CD4-positive, alpha-beta T cell (primary cell): Measurements from ENCODE around the gene CENPP. TPM values are rescaled to one million over a fixed set of nuclear protein-coding genes. Genes with fewer than 3 reads are reported as not detected.

Source experiments
- ATAC-seq: fragments of 200-7000 bp; cut with Tn5 transposase; one replicate; pipeline ENCODE4 v1.10.0; 2022; ENCODE audit warnings: mild to moderate bottlenecking; ENCODE audit not compliant: poor library complexity
- CTCF ChIA-PET: fragments of 350-600 bp; sonication (Branson Sonifier 250); formaldehyde crosslinking; loops from one replicate; lab custom pipeline; 2021; ENCODE audit warnings: antibody characterized with exemption, inconsistent platforms; lab: Charles Lee
- POLR2A ChIA-PET: fragments of 350-600 bp; sonication (Branson Sonifier 250); formaldehyde crosslinking; loops from one replicate; lab custom pipeline; 2021; ENCODE audit warnings: antibody characterized with exemption, inconsistent platforms; lab: Charles Lee
- DNase-seq, 14 experiments: peaks; one replicate each; pipeline ENCODE4 v3.0.0-alpha.2; 2013 to 2020; ENCODE audit warnings: mixed read lengths in 2 of 14
- H3K27ac ChIP-seq, 2 donors: one replicate each; pipeline versions ENCODE4 v1.5.1 to v1.7.0; 2013; ENCODE audit warnings: low read length in 2 of 2, low read depth in 1 of 2, mild to moderate bottlenecking in 1 of 2
- H3K27me3 ChIP-seq, 2 experiments: 1 replicate in 1 of 2; 2 replicates in 1 of 2; pipeline versions ENCODE4 v1.6.1 to v1.7.0; 2013; ENCODE audit warnings: low read length in 2 of 2, control low read depth in 1 of 2, mild to moderate bottlenecking in 1 of 2, moderate library complexity in 1 of 2; ENCODE audit not compliant: insufficient read depth in 2 of 2, control insufficient read depth in 1 of 2
- H3K36me3 ChIP-seq: one replicate; pipeline ENCODE4 v1.6.1; 2013; ENCODE audit warnings: low read length, control low read depth; ENCODE audit not compliant: insufficient read depth
- H3K4me1 ChIP-seq: one replicate; pipeline ENCODE4 v1.6.1; 2013; ENCODE audit warnings: low read length, control low read depth; ENCODE audit not compliant: insufficient read depth
- H3K4me3 ChIP-seq: one replicate; pipeline ENCODE4 v1.5.1; 2013; ENCODE audit warnings: mild to moderate bottlenecking, low read length, moderate library complexity
- H3K9me3 ChIP-seq, 2 experiments: 1 replicate in 1 of 2; 2 replicates in 1 of 2; pipeline versions ENCODE4 v1.6.1 to v1.7.0; 2013; ENCODE audit warnings: low read length in 2 of 2, mild to moderate bottlenecking in 2 of 2, control low read depth in 1 of 2, moderate library complexity in 1 of 2; ENCODE audit not compliant: control insufficient read depth in 1 of 2, insufficient read depth in 1 of 2
- H3K27ac Mint-ChIP-seq: one replicate; pipeline ENCODE4 v1.8.0; 2020; ENCODE audit warnings: mixed read lengths
- H3K27me3 Mint-ChIP-seq: one replicate; pipeline ENCODE4 v1.8.0; 2021; ENCODE audit warnings: mixed read lengths
- H3K36me3 Mint-ChIP-seq: one replicate; pipeline ENCODE4 v1.8.0; 2021; ENCODE audit warnings: low read depth, mixed read lengths
- H3K4me1 Mint-ChIP-seq: one replicate; pipeline ENCODE4 v1.8.0; 2021; ENCODE audit warnings: low read depth, mixed read lengths
- H3K4me3 Mint-ChIP-seq: one replicate; pipeline ENCODE4 v1.8.0; 2020; ENCODE audit warnings: mild to moderate bottlenecking, mixed read lengths
- H3K9me3 Mint-ChIP-seq: one replicate; pipeline ENCODE4 v1.8.0; 2020; ENCODE audit warnings: mixed read lengths
- intact Hi-C, 2 experiments: fragments of 100-400 bp; cut with DNase I in 1 of 2; cut with micrococcal nuclease in 1 of 2; formaldehyde crosslinking; loops; one replicate each; pipeline versions ENCODE4 v1.15.1 to v1.9.0; 2023 to 2025; cut with DNase I, micrococcal nuclease
- total RNA-seq, 174 experiments: library from RNA in 2 of 174; stranded (reverse) in 2 of 174; gene quantifications; one replicate each; pipeline ENCODE4 v1.2.3 and lab custom pipeline; 2021 to 2026
- TF ChIP-seq, protein P1 (sequence below): fragments of 200-600 bp; IDR thresholded peaks from one replicate; pipeline ENCODE4 v1.8.0; 2022; ENCODE audit warnings: antibody characterized with exemption, mild to moderate bottlenecking

The CENPP gene
- total RNA-seq, 2 experiments from 2014 or later = 4.8 TPM

DNA sequence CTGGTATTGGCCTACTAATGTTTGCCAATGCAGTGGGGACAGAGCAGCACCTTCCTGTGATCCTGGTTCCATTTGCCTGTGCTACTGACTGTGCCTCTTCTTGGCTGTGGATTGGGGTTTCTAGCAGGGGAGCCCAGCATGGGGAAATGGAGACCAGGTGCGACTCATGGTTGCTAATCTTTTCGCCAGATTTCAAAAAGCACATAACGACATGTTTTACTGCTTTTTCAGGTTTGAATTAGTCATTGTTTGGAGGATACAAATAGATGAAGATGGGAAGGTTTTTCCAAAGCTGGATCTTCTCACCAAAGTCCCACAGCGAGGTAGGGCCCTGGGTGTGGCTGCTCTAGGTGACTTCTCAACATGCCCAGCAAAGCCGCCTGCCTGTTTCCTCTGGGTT, 286.5 kb downstream of the CENPP start:
- H3K36me3 Mint-ChIP-seq = peaks cover 47% of the 10 kb centered on the region
- ChIA-PET POLR2A (no interaction called here), CTCF (no interaction called here)
- no peak overlapping the region for H3K27ac Mint-ChIP-seq
- no peak overlapping the region for H3K4me3 Mint-ChIP-seq
- intact Hi-C loops = no loop called here
- Histone ChIP-seq H3K4me1 (no peaks in the 10 kb centered on the region), H3K27me3 (no peaks in the 10 kb centered on the region), H3K27ac (no peak overlapping the region), H3K36me3 (peaks cover 50% of the 10 kb centered on the region), H3K9me3 (no peaks in the 10 kb centered on the region), H3K4me3 (no peak overlapping the region)
- H3K4me1 Mint-ChIP-seq = no peaks in the 10 kb centered on the region
- no peaks in the 10 kb centered on the region for H3K9me3 Mint-ChIP-seq
- TF ChIP-seq, protein P1, sequence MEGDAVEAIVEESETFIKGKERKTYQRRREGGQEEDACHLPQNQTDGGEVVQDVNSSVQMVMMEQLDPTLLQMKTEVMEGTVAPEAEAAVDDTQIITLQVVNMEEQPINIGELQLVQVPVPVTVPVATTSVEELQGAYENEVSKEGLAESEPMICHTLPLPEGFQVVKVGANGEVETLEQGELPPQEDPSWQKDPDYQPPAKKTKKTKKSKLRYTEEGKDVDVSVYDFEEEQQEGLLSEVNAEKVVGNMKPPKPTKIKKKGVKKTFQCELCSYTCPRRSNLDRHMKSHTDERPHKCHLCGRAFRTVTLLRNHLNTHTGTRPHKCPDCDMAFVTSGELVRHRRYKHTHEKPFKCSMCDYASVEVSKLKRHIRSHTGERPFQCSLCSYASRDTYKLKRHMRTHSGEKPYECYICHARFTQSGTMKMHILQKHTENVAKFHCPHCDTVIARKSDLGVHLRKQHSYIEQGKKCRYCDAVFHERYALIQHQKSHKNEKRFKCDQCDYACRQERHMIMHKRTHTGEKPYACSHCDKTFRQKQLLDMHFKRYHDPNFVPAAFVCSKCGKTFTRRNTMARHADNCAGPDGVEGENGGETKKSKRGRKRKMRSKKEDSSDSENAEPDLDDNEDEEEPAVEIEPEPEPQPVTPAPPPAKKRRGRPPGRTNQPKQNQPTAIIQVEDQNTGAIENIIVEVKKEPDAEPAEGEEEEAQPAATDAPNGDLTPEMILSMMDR = no peak
- no peak for ATAC-seq
- DNase-seq = no peak
- no peaks in the 10 kb centered on the region for H3K27me3 Mint-ChIP-seq

DNA sequence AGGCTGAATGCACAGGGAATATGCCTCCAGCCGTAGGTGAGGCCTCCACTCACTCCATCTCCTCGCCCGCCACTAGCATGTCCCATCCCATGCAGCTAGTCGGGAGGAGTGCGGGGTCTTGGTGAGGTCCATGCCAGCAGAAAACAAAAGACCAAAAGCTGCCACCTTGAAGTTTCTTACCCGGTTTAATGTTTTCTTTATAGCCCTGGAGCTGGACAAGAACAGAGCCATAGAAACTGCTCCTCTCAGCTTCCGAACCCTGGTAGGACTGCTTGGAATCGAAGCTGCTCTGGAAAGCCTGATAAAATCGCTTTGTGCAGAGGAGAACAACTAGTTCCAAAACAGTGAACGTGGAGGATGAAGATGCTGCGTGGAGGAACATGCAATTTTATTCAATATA, 287.1 kb downstream of the CENPP start:
- intact Hi-C loops = no loop called here
- CTCF ChIA-PET = no interaction called here

DNA sequence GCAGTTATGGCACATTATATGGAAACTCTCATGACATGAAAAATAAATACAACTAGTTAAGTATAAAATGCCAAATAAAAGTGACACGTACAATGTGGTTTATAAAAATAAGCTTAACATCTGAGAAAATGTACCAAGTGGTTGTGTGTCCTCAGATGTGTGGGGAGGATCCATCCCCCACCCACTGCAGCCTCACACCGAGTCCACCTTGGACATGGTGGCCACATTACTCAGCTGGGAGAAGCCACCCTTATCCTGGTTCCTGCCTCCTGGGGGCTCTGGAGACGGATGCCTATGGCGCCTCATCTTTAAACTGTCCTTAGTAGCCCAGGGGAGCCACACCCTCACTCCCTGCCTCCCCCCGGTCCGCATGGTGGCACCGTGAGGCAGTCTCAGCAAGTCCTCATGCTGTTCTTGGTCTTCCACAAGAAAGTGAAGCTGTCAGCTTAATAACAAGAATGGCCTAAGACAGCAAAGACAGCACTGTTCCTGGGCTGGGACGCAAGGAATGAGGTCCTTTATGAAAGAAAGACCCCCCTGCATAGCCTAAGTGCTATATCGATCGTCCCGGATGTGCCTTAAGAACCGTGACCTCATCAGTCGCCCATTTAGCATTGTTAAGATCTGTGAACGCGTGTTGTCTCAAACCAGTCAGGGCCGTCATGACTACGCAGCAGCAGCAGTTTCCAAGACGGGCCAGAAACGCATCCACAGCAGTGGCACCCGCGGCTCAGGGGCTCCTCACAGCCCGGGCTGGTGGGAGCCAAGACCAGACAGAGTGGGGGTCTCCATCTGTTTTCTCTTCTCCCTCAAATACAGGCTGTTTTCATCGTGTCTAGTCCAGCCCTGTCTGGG, 287.7 kb downstream of the CENPP start:
- H3K27me3 ChIP-seq = no peaks in the 10 kb centered on the region
- no peak overlapping the region for H3K4me3 ChIP-seq
- H3K27me3 Mint-ChIP-seq = no peaks in the 10 kb centered on the region
- H3K36me3 ChIP-seq = peaks cover 61% of the 10 kb centered on the region
- H3K27ac ChIP-seq = no peak overlapping the region
- no peak overlapping the region for H3K27ac Mint-ChIP-seq
- CTCF ChIA-PET = no interaction called here
- ATAC-seq (no peak), DNase-seq (no peak)
- intact Hi-C loops = no loop called here
- TF ChIP-seq, protein P1 = no peak
- H3K4me1 Mint-ChIP-seq = no peaks in the 10 kb centered on the region
- H3K4me1 ChIP-seq = no peaks in the 10 kb centered on the region
- H3K36me3 Mint-ChIP-seq = peaks cover 58% of the 10 kb centered on the region
- no peaks in the 10 kb centered on the region for H3K9me3 ChIP-seq
- POLR2A ChIA-PET = no interaction called here
- H3K9me3 Mint-ChIP-seq = no peaks in the 10 kb centered on the region
- H3K4me3 Mint-ChIP-seq = no peak overlapping the region

More for the DNA sequence above, 287.1 kb downstream of the CENPP start:
- DNase-seq (no peak), ATAC-seq (no peak)
- Histone ChIP-seq H3K4me1 (no peaks in the 10 kb centered on the region), H3K27ac (no peak overlapping the region), H3K27me3 (no peaks in the 10 kb centered on the region), H3K4me3 (no peak overlapping the region), H3K9me3 (no peaks in the 10 kb centered on the region), H3K36me3 (peaks cover 54% of the 10 kb centered on the region)
- Mint-ChIP-seq H3K4me1 (no peaks in the 10 kb centered on the region), H3K4me3 (no peak overlapping the region), H3K9me3 (no peaks in the 10 kb centered on the region), H3K36me3 (peaks cover 52% of the 10 kb centered on the region), H3K27me3 (no peaks in the 10 kb centered on the region), H3K27ac (no peak overlapping the region)
- POLR2A ChIA-PET = no interaction called here
- TF ChIP-seq, protein P1 = no peak
